ENCODE data around the gene GON4L. TPM values are rescaled to one million over a fixed set of nuclear protein-coding genes. Genes with fewer than 3 reads are reported as not detected.

Gene GON4L
- total RNA-seq, 1 experiment from 2014 or later = 53.4 TPM

DNA sequence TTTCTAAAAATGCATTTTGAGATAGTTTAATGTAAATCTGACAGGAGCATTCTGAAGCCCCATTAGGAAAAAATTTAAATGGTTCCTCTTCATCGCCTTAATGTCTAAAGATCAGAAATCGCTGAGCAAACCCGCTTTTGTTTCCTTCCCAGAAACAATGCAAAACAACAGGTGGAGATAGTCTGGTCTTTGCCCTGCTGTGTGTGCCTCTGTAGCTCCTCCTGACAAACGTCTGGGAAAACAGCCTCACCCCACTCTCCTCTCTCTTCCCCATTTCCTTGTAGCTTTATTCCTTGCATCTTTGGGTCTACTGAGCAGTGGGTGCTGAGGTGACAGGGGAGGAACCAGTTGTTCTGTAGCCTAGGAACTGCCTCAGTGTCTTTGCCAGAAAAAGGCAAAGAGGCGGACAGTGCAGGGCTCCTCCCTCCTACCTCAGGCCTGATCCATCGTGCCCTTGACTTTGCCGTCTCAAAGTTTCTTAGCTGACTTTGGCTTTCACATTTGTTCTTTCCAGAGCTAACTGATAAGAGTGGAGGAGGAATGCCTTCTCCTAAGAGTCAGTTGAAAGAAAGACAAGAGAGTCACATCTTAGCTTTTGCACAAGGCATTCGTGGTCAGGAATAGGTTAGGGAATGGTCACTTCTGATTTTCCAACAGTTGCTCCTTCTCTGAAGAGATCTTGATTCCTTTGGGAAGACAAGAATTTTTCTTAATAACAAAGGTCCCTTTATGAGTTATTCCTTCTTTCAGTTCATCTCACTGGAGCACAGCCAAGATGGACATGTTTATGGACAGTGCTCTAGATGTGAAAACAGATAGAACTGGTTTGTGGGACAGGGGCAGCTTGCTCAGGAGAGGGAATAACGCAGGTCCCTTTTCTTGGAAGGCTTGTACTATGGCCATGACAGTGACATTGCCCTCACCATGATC, 27.3 kb upstream of the GON4L start:
- TF ChIP-seq, protein P1, sequence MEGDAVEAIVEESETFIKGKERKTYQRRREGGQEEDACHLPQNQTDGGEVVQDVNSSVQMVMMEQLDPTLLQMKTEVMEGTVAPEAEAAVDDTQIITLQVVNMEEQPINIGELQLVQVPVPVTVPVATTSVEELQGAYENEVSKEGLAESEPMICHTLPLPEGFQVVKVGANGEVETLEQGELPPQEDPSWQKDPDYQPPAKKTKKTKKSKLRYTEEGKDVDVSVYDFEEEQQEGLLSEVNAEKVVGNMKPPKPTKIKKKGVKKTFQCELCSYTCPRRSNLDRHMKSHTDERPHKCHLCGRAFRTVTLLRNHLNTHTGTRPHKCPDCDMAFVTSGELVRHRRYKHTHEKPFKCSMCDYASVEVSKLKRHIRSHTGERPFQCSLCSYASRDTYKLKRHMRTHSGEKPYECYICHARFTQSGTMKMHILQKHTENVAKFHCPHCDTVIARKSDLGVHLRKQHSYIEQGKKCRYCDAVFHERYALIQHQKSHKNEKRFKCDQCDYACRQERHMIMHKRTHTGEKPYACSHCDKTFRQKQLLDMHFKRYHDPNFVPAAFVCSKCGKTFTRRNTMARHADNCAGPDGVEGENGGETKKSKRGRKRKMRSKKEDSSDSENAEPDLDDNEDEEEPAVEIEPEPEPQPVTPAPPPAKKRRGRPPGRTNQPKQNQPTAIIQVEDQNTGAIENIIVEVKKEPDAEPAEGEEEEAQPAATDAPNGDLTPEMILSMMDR (conservative IDR thresholded peaks at IDR 0.05) = no peak
- H3K27ac ChIP-seq (ENCODE audit: insufficient read length, low read depth, low read length) = no peak overlapping the region
- WGBS (ENCODE audit: extremely low coverage, insufficient read length, low lambda C conversion rate) = no CpG with 5 or more reads among the region's 9 CpGs
- no peak overlapping the region for H2AFZ ChIP-seq (ENCODE audit: low read length)
- H3K4me2 ChIP-seq (ENCODE audit: insufficient read depth, insufficient read length, low read length) = no peak overlapping the region
- no peak overlapping the region for H2BK5ac ChIP-seq (ENCODE audit: insufficient read length, low read length)
- no peak overlapping the region for H2AK5ac ChIP-seq (ENCODE audit: insufficient read length, low read length)
- no peak overlapping the region for H3K23ac ChIP-seq (ENCODE audit: insufficient read length, low read depth, low read length)
- H4K8ac ChIP-seq (replicated peaks; ENCODE audit: insufficient read length, low read depth, low read length) = no peak overlapping the region
- Mint-ChIP-seq H3K4me1 (peaks cover 8% of the 10 kb centered on the region in 2 experiments), H3K36me3 (ENCODE audit: insufficient read depth in 1 of 3, low read depth in 3 of 3) (no peaks in the 10 kb centered on the region), H3K27me3 (ENCODE audit: low read depth) (peaks cover 3% of the 10 kb centered on the region; the same call in 1 of the 2 replicates), H3K27ac (peak overlapping the region in 1 of 3 experiments; percentile 73; a peak in 1 of 7 replicates), H3K9me3 (no peaks in the 10 kb centered on the region), H3K4me3 (no peak overlapping the region)
- no peak overlapping the region for H3K9ac ChIP-seq (ENCODE audit: extremely low read depth, insufficient read length, low read length)
- no peaks in the 10 kb centered on the region for H3K79me2 ChIP-seq (ENCODE audit: insufficient read depth, low read length)
- H3K79me1 ChIP-seq (ENCODE audit: insufficient read depth, low read depth, low read length, poor library complexity, severe bottlenecking) = no peaks in the 10 kb centered on the region
- H3K23me2 ChIP-seq (ENCODE audit: insufficient read length, low read depth, low read length, poor library complexity, severe bottlenecking) = no peaks in the 10 kb centered on the region
- no peak for DNase-seq
- H3T11ph ChIP-seq (ENCODE audit: low read length) = no peak overlapping the region
- H2BK20ac ChIP-seq (ENCODE audit: low read depth, low read length, poor library complexity, severe bottlenecking) = no peak overlapping the region
- no peak overlapping the region for H4K91ac ChIP-seq (ENCODE audit: insufficient read length, low read depth, low read length)
- no peaks in the 10 kb centered on the region for H4K20me1 ChIP-seq (ENCODE audit: control insufficient read depth, insufficient read depth, insufficient read length)
- H2BK12ac ChIP-seq (ENCODE audit: insufficient read length, low read depth, low read length) = no peak overlapping the region
- no peak overlapping the region for H2BK15ac ChIP-seq (ENCODE audit: low read depth, low read length)
- no peak overlapping the region for H3K18ac ChIP-seq (ENCODE audit: insufficient read length, low read depth, low read length)
- no peak overlapping the region for H2BK120ac ChIP-seq (ENCODE audit: low read depth, low read length, poor library complexity, severe bottlenecking)
- no peak overlapping the region for H3K56ac ChIP-seq (ENCODE audit: insufficient read length, low read depth, low read length)
- no peaks in the 10 kb centered on the region for H3K27me3 ChIP-seq (ENCODE audit: insufficient read depth, low read length)
- no peak overlapping the region for H3K4ac ChIP-seq (ENCODE audit: low read depth, low read length)
- no peak overlapping the region for H3K14ac ChIP-seq (ENCODE audit: insufficient read depth, low read length)
- H3K4me1 ChIP-seq (ENCODE audit: insufficient read depth, low read length) = no peaks in the 10 kb centered on the region
- no peak overlapping the region for H4K5ac ChIP-seq (ENCODE audit: insufficient read length, low read depth, low read length)
- H3K9me3 ChIP-seq (ENCODE audit: control insufficient read depth, low read depth, low read length) = no peaks in the 10 kb centered on the region
